HCT116 (cell line): ENCODE measurements around the gene ARHGEF17. TPM values are rescaled to one million over a fixed set of nuclear protein-coding genes. Genes with fewer than 3 reads are reported as not detected.

Source experiments
- ATAC-seq: fragments of 200-7000 bp; cut with Tn5 transposase; 2 replicates; pipeline ENCODE4 v1.9.1; 2020; ENCODE audit warnings: mild to moderate bottlenecking, moderate library complexity
- BruUV-seq: library from RNA; stranded (reverse); fragments of 400-500 nt; replicated peaks from 2 replicates; lab custom pipeline; 2021; lab: Mats Ljungman, UMichigan
- CTCF ChIA-PET: fragments of 300-600 bp; sonication (Branson Sonifier 250); formaldehyde crosslinking; loops from one replicate; lab custom pipeline; 2021; ENCODE audit warnings: antibody characterized with exemption; lab: Charles Lee
- POLR2A ChIA-PET: fragments of 300-600, 350-600 bp; sonication (Branson Sonifier 250); formaldehyde crosslinking; loops from one replicate; lab custom pipeline; 2021; ENCODE audit warnings: antibody characterized with exemption; lab: Charles Lee
- RAD21 ChIA-PET, 2 experiments: fragments of 300-600 bp; sonication (Branson Sonifier 250); formaldehyde crosslinking; loops; one replicate each; lab custom pipeline; 2023; ENCODE audit warnings: low total read pairs in 2 of 2; ENCODE audit not compliant: uncharacterized antibody in 2 of 2, unreplicated experiment in 2 of 2, low non-redundant PET in 1 of 2; lab: Charles Lee
- DNase-seq: peaks from one replicate; pipeline ENCODE4 v3.0.0-alpha.2; 2010; ENCODE audit warnings: low read depth, low spot score
- H2AFZ ChIP-seq: fragments of 200-600 bp; shearing (Covaris generic), sonication (generic); 2 replicates; pipeline ENCODE4 v1.6.1; 2017; ENCODE audit warnings: low read depth, mixed run types, mixed read lengths, antibody characterized with exemption, low read length; ENCODE audit not compliant: poor library complexity, severe bottlenecking
- H3K27ac ChIP-seq: 2 replicates; pipeline ENCODE4 v1.5.1; 2012; ENCODE audit warnings: low read depth, low read length
- H3K27me3 ChIP-seq: fragments of 200-600 bp; sonication (generic); 2 replicates; pipeline ENCODE4 v1.6.1; 2016; ENCODE audit warnings: mixed run types, low read length, mixed read lengths; ENCODE audit not compliant: insufficient read depth
- H3K36me3 ChIP-seq, 2 experiments: fragments of 200-500 bp in 1 of 2; fragments of 200-600 bp in 1 of 2; sonication (Bioruptor generic) in 1 of 2; sonication (generic) in 1 of 2; 2 replicates each; pipeline versions ENCODE4 v1.5.1 to v1.6.1; 2014 to 2016; ENCODE audit warnings: low read length in 2 of 2, inconsistent platforms in 1 of 2, mixed read lengths in 1 of 2, mixed run types in 1 of 2; ENCODE audit not compliant: insufficient read depth in 2 of 2, control insufficient read depth in 1 of 2
- H3K4me1 ChIP-seq, 2 experiments: fragments of 200-600 bp in 1 of 2; sonication (generic) in 1 of 2; 2 replicates each; pipeline versions ENCODE4 v1.5.1 to v1.6.1; 2012 to 2017; ENCODE audit warnings: low read length in 2 of 2, inconsistent platforms in 1 of 2, mild to moderate bottlenecking in 1 of 2, mixed read lengths in 1 of 2, mixed run types in 1 of 2, moderate library complexity in 1 of 2; ENCODE audit not compliant: insufficient read depth in 2 of 2, control insufficient read depth in 1 of 2
- H3K4me2 ChIP-seq: fragments of 200-600 bp; sonication (generic); 2 replicates; pipeline ENCODE4 v1.6.1; 2017; ENCODE audit warnings: mixed run types, low read length, mixed read lengths
- H3K4me3 ChIP-seq, 2 experiments: fragments of 200-600 bp in 1 of 2; sonication (generic) in 1 of 2; replicated peaks in 1 of 2; 2 replicates each; pipeline ENCODE4 v1.5.1; 2011 to 2016; ENCODE audit warnings: low read length in 2 of 2, control low read depth in 1 of 2, low read depth in 1 of 2, mild to moderate bottlenecking in 1 of 2, mixed read lengths in 1 of 2, mixed run types in 1 of 2
- H3K79me2 ChIP-seq: fragments of 200-600 bp; sonication (generic); 2 replicates; pipeline ENCODE4 v1.6.1; 2017; ENCODE audit warnings: mild to moderate bottlenecking, mixed run types, low read length, moderate library complexity, mixed read lengths; ENCODE audit not compliant: insufficient read depth
- H3K9ac ChIP-seq: fragments of 200-600 bp; sonication (generic); 2 replicates; pipeline ENCODE4 v1.6.1; 2016; ENCODE audit warnings: low read length, mixed read lengths
- H3K9me2 ChIP-seq: fragments of 200-600 bp; sonication (generic), shearing (Covaris generic); 2 replicates; pipeline ENCODE4 v1.6.1; 2017; ENCODE audit warnings: mixed run types, mild to moderate bottlenecking, moderate library complexity; ENCODE audit not compliant: insufficient read depth
- H3K9me3 ChIP-seq, 2 experiments: fragments of 200-500 bp in 1 of 2; fragments of 200-600 bp in 1 of 2; sonication (Bioruptor generic) in 1 of 2; sonication (generic) in 1 of 2; 2 replicates each; pipeline ENCODE4 v1.6.1; 2014 to 2017; ENCODE audit warnings: low read length in 2 of 2, mixed read lengths in 2 of 2, inconsistent platforms in 1 of 2, low read depth in 1 of 2, mild to moderate bottlenecking in 1 of 2, mixed run types in 1 of 2, moderate library complexity in 1 of 2; ENCODE audit not compliant: control insufficient read depth in 1 of 2, insufficient read depth in 1 of 2
- H4K20me1 ChIP-seq: fragments of 200-600 bp; sonication (generic), shearing (Covaris generic); 2 replicates; pipeline ENCODE4 v1.6.1; 2017; ENCODE audit warnings: mixed run types, mild to moderate bottlenecking, moderate library complexity; ENCODE audit not compliant: insufficient read depth
- ATF3 ChIP-seq: IDR thresholded peaks from 2 replicates; pipeline ENCODE4 v1.6.1; 2012
- CBX3 ChIP-seq: IDR thresholded peaks from 2 replicates; pipeline ENCODE4 v1.6.1; 2012; ENCODE audit warnings: low read depth
- EGR1 ChIP-seq: IDR thresholded peaks from 2 replicates; pipeline ENCODE4 v1.6.1; 2012; ENCODE audit warnings: low read depth
- FOSL1 ChIP-seq: IDR thresholded peaks from 2 replicates; pipeline ENCODE4 v1.6.1; 2012; ENCODE audit warnings: low read depth
- POLR2A ChIP-seq: IDR thresholded peaks from 2 replicates; pipeline ENCODE4 v1.7.0; 2011; ENCODE audit warnings: borderline replicate concordance; ENCODE audit not compliant: insufficient read depth, insufficient read length; ENCODE audit errors: extremely low read depth
- POLR2AphosphoS5 ChIP-seq: IDR thresholded peaks from 2 replicates; pipeline ENCODE4 v1.6.1; 2011; ENCODE audit warnings: mild to moderate bottlenecking, low read depth, low read length, moderate library complexity
- SIN3A ChIP-seq: IDR thresholded peaks from 2 replicates; pipeline ENCODE4 v1.6.1; 2012; ENCODE audit warnings: low read depth
- SP1 ChIP-seq: IDR thresholded peaks from 2 replicates; pipeline ENCODE4 v1.6.1; 2012; ENCODE audit warnings: low read depth
- SRF ChIP-seq: IDR thresholded peaks from 2 replicates; pipeline ENCODE4 v1.6.1; 2012; ENCODE audit warnings: low read depth
- ZFX ChIP-seq: fragments of 450-650 bp; IDR thresholded peaks from 2 replicates; pipeline ENCODE4 v1.6.1; 2017
- ZNF274 ChIP-seq: fragments of 200-500 bp; sonication (Bioruptor generic); IDR thresholded peaks from 2 replicates; pipeline ENCODE4 v1.6.1; 2014; ENCODE audit warnings: mild to moderate bottlenecking, low read depth, low read length, inconsistent platforms
- intact Hi-C: fragments of 100-400 bp; cut with micrococcal nuclease; formaldehyde crosslinking; loops from 2 replicates; pipeline ENCODE4 v1.10.0; 2022
- total RNA-seq: library from RNA; stranded (reverse); gene quantifications from one replicate; pipeline ENCODE4 v1.2.1, GENCODE V29; 2021; ENCODE audit not compliant: unreplicated experiment
- TF ChIP-seq, protein P1 (sequence below): IDR thresholded peaks from 2 replicates; pipeline ENCODE4 v1.6.1; 2012

Gene ARHGEF17
- total RNA-seq, 1 experiment from 2014 or later: 18.2 TPM

DNA sequence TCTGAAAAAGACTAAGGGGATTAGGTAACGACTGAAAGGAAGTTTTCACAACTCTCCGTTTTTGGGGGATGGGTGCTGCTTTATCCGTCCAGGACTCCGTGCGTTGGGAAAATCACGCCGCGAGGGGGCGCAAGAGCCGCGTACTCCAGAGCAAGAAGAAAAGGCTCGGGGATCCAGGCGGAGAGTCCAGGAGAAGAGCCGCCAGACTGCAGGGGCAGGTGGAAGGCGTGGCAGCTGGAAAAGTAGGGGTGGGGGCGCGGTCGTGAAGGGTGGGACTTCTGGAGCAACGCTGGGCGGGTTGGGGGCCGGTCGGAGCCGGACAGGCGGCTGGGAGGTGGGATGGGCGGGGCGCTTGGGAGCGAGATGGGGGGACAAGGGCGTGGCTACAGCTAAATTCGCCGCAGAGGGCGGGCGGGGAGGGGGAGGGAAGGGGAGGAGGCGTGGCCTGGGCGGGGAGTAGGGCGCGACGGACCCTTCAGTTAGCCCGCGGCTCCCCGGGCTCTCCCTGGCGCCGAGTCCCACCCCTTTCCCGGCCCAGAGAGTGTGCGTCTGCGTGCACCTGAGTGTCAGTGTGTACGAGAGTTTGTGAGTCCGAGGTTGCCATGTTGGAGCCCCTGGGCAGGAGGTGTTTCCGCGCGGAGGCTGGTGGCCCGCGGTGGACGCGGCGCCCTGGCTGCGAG is 613 bp upstream of the ARHGEF17 start (continued):
- no peak for TF ChIP-seq FOSL1
- no peak for TF ChIP-seq ZNF274
- peak; percentile 39; the same call in 1 of the 2 replicates for TF ChIP-seq CBX3
- TF ChIP-seq ATF3: no peak

- ATAC-seq (peak; percentile 65), DNase-seq (peak; percentile 55)
- H3K27ac ChIP-seq: peak overlapping the region; percentile 92
- peak overlapping the region; percentile 59 to 77 for H3K4me3 ChIP-seq
- POLR2A ChIA-PET: interaction anchor here (0.6 to 1.4 kb wide), 4 partner anchors 18 to 26 kb away, joined by 3 to 4 read pairs (median 3); no protein-coding TSS in a partner anchor
- no TSS peak for BruUV-seq
- H2AFZ ChIP-seq: peak overlapping the region; percentile 23
- no peaks in the 10 kb centered on the region for H3K9me2 ChIP-seq
- H3K4me2 ChIP-seq: peak overlapping the region; percentile 100
- H4K20me1 ChIP-seq: no peaks in the 10 kb centered on the region
- peaks cover 16 to 50% of the 10 kb centered on the region in 2 experiments for H3K4me1 ChIP-seq
- TF ChIP-seq POLR2AphosphoS5 (peak; percentile 45), ZFX (peak; percentile 85), SP1 (no peak; the same call in 1 of the 2 replicates), EGR1 (peak; percentile 42; the same call in 1 of the 2 replicates), POLR2A (no peak), FOSL1 (no peak), CBX3 (no peak), SRF (no peak), SIN3A (peak; percentile 46; the same call in 1 of the 2 replicates)
- TF ChIP-seq, protein P1, sequence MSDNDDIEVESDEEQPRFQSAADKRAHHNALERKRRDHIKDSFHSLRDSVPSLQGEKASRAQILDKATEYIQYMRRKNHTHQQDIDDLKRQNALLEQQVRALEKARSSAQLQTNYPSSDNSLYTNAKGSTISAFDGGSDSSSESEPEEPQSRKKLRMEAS: peak; percentile 56; the same call in 1 of the 2 replicates
- H3K9me3 ChIP-seq: no peaks in the 10 kb centered on the region
- CTCF ChIA-PET: interaction anchor here (1.1 to 5.6 kb wide), 5 partner anchors 14 to 84 kb away, joined by 4 to 77 read pairs (median 35); no protein-coding TSS in a partner anchor
- RAD21 ChIA-PET: interaction anchor here in 1 of 2 experiments (0.6 kb wide), 1 partner anchor 299 kb away, joined by 3 read pairs; no protein-coding TSS in a partner anchor
- H3K9ac ChIP-seq: peak overlapping the region; percentile 88
- peaks cover 10% of the 10 kb centered on the region; the same call in 1 of the 2 replicates for H3K79me2 ChIP-seq
- no peaks in the 10 kb centered on the region for H3K27me3 ChIP-seq
- no peaks in the 10 kb centered on the region for H3K36me3 ChIP-seq
- intact Hi-C loops: loop anchor here (5.0 kb wide), 1 partner anchor 68 kb away; the partner anchor contains the start of gene RELT
Measured at GRCh38 chr11:73308961-73309919, 1.2 kb downstream of the ARHGEF17 start.
